ENCODE results near the gene CCDC148. TPM values are rescaled to one million over a fixed set of nuclear protein-coding genes. Genes with fewer than 3 reads are reported as not detected.

CCDC148 gene
- total and polyA plus RNA-seq, 2 experiments from 2014 or later: 1.2 to 1.8 TPM

DNA sequence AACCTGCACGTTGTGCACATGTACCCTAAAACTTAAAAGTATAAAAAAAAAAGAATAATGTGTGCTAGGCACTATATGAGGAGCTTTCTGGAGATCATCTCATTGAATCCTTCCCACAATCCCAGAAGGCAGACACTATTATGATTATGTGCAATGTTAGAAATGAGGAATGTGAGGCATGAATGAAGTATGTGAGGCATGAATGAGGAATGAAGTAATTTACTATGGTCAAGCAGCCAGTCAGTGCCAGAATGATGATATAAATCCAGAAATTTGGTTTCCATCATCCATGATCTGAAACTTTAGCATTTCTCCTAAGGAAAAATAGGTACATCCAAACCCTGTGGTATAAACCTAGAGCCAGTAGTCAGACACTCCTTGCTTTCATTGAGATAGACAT, 42.0 kb downstream of the CCDC148 start:
- no peaks in the 10 kb centered on the region for H4K20me1 ChIP-seq (replicated peaks; ENCODE audit: insufficient read depth)
- no peaks in the 10 kb centered on the region for H3F3A ChIP-seq (replicated peaks; ENCODE audit: low read depth)
- peaks cover 33% of the 10 kb centered on the region for H3K36me3 Mint-ChIP-seq (ENCODE audit: low read depth)
- no peak overlapping the region for H3K4me2 ChIP-seq
- no peak for DNase-seq (ENCODE audit: low spot score)
- peaks cover 20% of the 10 kb centered on the region for H3K27me3 Mint-ChIP-seq (ENCODE audit: insufficient read depth, low read depth, poor library complexity)
- peaks cover 12% of the 10 kb centered on the region for H3K4me1 ChIP-seq (ENCODE audit: insufficient read depth)
- peaks cover 18% of the 10 kb centered on the region for H3K27me3 ChIP-seq (ENCODE audit: insufficient read depth)
- peaks cover 17% of the 10 kb centered on the region for H3K4me1 Mint-ChIP-seq
- ATAC-seq: no peak
- H3K36me3 ChIP-seq (ENCODE audit: insufficient read depth): peaks cover 3% of the 10 kb centered on the region; the same call in 1 of the 2 replicates
- H3K4me3 ChIP-seq: no peak overlapping the region
- H3K79me2 ChIP-seq (replicated peaks; ENCODE audit: insufficient read depth): no peaks in the 10 kb centered on the region
- H3K27ac ChIP-seq (ENCODE audit: low read depth): no peak overlapping the region
- H3K4me3 Mint-ChIP-seq: no peak overlapping the region
- no peak overlapping the region for H3K27ac Mint-ChIP-seq
- peaks cover 36% of the 10 kb centered on the region for H3K9me3 Mint-ChIP-seq
- no peak overlapping the region for H2AFZ ChIP-seq
- H3K9me2 ChIP-seq (ENCODE audit: insufficient read depth): peaks cover 3% of the 10 kb centered on the region; the same call in 1 of the 2 replicates
- TF ChIP-seq EZH2phosphoT487 (IDR thresholded peaks at IDR 0.05; ENCODE audit: unreplicated experiment) (no peak), CREB1 (CRISPR knock-in tag; IDR thresholded peaks at IDR 0.05; ENCODE audit: low read depth) (no peak), ZNF331 (CRISPR knock-in tag; IDR thresholded peaks at IDR 0.05; ENCODE audit: low read depth) (no peak), ZNF114 (CRISPR knock-in tag; IDR thresholded peaks at IDR 0.05) (no peak)
- TF ChIP-seq, protein P1, sequence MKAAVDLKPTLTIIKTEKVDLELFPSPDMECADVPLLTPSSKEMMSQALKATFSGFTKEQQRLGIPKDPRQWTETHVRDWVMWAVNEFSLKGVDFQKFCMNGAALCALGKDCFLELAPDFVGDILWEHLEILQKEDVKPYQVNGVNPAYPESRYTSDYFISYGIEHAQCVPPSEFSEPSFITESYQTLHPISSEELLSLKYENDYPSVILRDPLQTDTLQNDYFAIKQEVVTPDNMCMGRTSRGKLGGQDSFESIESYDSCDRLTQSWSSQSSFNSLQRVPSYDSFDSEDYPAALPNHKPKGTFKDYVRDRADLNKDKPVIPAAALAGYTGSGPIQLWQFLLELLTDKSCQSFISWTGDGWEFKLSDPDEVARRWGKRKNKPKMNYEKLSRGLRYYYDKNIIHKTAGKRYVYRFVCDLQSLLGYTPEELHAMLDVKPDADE (IDR thresholded peaks at IDR 0.05): no peak
- TF ChIP-seq, protein P2, sequence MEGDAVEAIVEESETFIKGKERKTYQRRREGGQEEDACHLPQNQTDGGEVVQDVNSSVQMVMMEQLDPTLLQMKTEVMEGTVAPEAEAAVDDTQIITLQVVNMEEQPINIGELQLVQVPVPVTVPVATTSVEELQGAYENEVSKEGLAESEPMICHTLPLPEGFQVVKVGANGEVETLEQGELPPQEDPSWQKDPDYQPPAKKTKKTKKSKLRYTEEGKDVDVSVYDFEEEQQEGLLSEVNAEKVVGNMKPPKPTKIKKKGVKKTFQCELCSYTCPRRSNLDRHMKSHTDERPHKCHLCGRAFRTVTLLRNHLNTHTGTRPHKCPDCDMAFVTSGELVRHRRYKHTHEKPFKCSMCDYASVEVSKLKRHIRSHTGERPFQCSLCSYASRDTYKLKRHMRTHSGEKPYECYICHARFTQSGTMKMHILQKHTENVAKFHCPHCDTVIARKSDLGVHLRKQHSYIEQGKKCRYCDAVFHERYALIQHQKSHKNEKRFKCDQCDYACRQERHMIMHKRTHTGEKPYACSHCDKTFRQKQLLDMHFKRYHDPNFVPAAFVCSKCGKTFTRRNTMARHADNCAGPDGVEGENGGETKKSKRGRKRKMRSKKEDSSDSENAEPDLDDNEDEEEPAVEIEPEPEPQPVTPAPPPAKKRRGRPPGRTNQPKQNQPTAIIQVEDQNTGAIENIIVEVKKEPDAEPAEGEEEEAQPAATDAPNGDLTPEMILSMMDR (conservative IDR thresholded peaks at IDR 0.05; ENCODE audit: low read depth in 2 of 2): no peak
- TF ChIP-seq, protein P3, sequence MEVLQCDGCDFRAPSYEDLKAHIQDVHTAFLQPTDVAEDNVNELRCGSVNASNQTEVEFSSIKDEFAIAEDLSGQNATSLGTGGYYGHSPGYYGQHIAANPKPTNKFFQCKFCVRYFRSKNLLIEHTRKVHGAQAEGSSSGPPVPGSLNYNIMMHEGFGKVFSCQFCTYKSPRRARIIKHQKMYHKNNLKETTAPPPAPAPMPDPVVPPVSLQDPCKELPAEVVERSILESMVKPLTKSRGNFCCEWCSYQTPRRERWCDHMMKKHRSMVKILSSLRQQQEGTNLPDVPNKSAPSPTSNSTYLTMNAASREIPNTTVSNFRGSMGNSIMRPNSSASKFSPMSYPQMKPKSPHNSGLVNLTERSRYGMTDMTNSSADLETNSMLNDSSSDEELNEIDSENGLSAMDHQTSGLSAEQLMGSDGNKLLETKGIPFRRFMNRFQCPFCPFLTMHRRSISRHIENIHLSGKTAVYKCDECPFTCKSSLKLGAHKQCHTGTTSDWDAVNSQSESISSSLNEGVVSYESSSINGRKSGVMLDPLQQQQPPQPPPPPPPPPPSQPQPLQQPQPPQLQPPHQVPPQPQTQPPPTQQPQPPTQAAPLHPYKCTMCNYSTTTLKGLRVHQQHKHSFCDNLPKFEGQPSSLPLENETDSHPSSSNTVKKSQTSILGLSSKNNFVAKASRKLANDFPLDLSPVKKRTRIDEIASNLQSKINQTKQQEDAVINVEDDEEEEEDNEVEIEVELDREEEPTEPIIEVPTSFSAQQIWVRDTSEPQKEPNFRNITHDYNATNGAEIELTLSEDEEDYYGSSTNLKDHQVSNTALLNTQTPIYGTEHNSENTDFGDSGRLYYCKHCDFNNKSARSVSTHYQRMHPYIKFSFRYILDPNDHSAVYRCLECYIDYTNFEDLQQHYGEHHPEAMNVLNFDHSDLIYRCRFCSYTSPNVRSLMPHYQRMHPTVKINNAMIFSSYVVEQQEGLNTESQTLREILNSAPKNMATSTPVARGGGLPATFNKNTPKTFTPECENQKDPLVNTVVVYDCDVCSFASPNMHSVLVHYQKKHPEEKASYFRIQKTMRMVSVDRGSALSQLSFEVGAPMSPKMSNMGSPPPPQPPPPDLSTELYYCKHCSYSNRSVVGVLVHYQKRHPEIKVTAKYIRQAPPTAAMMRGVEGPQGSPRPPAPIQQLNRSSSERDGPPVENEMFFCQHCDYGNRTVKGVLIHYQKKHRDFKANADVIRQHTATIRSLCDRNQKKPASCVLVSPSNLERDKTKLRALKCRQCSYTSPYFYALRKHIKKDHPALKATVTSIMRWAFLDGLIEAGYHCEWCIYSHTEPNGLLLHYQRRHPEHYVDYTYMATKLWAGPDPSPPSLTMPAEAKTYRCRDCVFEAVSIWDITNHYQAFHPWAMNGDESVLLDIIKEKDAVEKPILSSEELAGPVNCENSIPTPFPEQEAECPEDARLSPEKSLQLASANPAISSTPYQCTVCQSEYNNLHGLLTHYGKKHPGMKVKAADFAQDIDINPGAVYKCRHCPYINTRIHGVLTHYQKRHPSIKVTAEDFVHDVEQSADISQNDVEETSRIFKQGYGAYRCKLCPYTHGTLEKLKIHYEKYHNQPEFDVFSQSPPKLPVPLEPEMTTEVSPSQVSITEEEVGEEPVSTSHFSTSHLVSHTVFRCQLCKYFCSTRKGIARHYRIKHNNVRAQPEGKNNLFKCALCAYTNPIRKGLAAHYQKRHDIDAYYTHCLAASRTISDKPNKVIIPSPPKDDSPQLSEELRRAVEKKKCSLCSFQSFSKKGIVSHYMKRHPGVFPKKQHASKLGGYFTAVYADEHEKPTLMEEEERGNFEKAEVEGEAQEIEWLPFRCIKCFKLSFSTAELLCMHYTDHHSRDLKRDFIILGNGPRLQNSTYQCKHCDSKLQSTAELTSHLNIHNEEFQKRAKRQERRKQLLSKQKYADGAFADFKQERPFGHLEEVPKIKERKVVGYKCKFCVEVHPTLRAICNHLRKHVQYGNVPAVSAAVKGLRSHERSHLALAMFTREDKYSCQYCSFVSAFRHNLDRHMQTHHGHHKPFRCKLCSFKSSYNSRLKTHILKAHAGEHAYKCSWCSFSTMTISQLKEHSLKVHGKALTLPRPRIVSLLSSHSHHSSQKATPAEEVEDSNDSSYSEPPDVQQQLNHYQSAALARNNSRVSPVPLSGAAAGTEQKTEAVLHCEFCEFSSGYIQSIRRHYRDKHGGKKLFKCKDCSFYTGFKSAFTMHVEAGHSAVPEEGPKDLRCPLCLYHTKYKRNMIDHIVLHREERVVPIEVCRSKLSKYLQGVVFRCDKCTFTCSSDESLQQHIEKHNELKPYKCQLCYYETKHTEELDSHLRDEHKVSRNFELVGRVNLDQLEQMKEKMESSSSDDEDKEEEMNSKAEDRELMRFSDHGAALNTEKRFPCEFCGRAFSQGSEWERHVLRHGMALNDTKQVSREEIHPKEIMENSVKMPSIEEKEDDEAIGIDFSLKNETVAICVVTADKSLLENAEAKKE (CRISPR knock-in tag; IDR thresholded peaks at IDR 0.05): no peak

All from GM23338 (cell line).